NCI-H526 treated with DMSO at 0.1 percent for 48 hours (cell line): ENCODE results near the gene DSG1.
"Not testable (repeated sequence)": the region's sequence is repeated elsewhere in the genome, so short reads cannot be mapped to it uniquely, and the experiment has no call there.

Experiments used
- DNase-seq: peaks from one replicate; lab custom pipeline; 2025; lab: John Stamatoyannopoulos, UW

The DSG1 gene

DNA sequence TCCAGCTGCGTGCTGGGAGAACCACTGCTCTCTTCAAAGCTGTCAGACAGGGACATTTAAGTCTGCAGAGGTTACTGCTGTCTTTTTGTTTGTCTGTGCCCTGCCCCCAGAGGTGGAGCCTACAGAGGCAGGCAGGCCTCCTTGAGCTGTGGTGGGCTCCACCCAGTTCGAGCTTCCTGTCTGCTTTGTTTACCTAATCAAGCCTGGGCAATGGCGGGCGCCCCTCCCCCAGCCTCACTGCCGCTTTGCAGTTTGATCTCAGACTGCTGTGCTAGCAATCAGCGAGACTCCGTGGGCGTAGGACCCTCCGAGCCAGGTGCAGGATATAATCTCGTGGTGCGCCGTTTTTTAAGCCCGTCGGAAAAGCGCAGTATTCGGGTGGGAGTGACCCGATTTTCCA lies 35.4 kb downstream of the DSG1 start:
- not testable (repeated sequence) for DNase-seq

DNA sequence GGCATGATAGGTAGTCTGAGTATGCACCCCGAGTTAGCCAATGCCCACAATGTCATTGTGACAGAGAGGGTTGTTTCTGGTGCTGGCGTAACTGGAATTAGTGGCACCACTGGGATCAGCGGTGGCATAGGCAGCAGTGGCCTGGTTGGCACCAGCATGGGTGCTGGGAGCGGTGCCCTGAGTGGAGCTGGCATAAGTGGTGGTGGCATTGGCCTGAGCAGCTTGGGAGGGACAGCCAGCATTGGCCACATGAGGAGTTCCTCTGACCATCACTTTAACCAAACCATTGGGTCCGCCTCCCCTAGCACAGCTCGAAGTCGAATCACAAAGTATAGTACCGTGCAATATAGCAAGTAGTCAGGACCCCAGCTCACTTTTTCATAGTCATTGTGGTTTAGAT lies 37.0 kb downstream of the DSG1 start:
- no peak for DNase-seq

DNA sequence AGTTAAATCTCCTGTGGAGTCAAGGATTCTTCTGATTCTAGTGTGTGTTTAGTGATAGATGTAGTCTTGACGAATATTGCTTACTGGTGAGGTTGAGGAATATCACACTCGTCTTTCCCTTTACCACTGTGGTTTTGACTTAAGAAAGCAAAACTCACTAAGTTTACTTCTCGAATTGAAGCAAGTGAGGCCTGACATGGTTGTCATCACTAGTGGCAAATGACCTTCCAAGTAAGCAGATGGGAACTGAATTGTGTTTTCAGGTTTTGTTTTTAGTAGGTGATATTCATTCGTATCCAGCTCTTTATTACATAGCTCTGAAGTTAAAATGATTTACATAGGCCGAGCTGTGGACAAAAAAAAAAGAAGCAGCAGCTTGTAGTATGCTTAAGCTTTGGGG lies 38.1 kb downstream of the DSG1 start:
- DNase-seq: no peak

DNA sequence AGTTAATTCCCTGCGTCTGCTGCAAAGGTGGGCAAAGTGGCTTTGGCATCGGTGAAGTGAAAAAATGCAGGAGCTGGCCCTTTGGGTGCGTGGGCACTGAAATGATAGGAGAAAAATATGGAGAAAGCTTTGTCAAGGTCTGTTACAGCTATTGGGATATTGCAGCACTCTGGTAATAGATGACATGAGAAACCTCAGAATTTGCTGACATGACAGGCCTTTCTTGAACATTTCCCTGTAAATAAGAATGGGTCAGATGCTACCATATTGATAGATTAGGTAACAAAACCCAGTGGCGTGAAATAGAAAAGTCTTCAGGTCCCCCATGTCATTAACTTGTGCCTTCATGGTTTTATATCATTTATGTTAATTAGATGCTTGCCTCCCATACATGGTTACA lies 46.2 kb downstream of the DSG1 start:
- DNase-seq: no peak

DNA sequence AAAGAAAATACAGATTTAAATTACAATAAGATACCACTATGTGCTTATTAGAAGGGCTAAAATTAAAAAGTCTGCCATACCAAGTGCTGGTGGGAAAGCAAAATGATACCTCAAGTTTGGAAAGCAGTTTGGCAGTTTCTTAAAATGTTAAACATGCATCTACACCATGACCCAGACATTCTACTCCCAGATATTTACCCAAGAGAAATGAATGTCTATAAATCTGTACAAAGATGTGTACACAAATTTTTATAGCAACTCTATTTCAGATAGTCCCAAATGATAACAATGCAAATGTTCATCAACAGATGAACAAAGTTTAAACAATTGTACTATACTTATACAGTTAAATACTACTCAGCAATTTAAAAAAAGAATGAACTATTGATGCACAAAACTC lies 51.5 kb downstream of the DSG1 start:
- DNase-seq: no peak

DNA sequence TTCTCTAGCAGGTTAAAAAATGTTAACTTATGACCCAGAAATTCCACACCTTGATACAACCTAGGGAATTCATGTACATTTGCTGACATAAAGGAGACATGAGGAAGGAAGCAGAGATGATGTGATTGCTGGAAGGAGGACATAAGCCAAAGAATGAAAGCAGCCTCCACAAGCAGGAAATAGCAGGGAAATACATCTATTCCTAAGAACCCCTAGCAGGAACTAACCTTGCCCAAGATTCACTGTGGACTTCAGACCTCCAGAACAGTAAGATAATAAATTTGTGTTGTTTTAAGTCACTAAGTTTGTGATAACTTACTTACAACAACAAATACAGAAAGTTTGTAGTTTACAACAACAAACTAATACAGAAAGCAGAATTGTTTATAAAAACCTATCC lies 54.0 kb downstream of the DSG1 start:
- DNase-seq: no peak

DNA sequence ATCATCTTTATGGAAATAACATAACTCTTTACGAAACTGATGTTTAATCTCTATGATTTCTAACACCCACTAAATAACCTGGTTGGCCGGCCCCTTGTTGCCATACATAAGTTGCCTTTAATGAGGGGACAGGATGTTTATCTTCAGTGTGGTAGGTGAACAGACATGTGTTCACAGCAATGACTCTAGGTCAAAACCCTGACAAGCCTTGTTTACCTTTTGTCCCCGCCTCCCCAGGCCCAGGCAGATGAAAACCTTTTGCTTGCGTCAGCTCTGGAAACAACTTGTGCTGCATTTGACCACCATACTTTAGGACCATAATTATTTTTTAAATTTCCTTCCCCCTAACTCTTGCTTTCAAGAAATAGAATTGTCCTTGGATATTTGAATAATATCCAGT lies 55.7 kb downstream of the DSG1 start:
- DNase-seq: no peak

DNA sequence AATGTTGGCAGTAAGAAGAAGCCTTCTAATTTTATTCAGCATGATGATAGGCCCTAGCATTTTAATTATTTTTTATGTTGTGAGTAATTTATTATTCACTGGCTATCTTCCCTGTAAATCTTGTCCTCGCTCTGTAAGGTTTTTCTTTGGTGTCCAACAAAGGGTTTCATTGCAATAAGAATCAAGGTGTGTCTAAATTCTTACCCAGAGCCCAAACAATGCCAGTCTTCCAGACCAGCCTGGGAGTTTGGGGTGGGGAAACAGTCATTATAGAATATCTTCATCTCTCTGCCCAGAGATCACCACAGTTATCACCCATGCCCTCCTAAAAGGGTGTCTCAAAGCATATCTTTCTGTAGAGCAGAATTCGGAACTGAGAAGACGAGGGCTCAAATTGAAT lies 58.5 kb downstream of the DSG1 start, which contains the start of gene DSG4:
Gene DSG4, plus strand, starts transcription at position 301 of the 400 bp plus-strand sequence. CDS start 135 bp downstream, outside the sequence.
- no peak for DNase-seq

DNA sequence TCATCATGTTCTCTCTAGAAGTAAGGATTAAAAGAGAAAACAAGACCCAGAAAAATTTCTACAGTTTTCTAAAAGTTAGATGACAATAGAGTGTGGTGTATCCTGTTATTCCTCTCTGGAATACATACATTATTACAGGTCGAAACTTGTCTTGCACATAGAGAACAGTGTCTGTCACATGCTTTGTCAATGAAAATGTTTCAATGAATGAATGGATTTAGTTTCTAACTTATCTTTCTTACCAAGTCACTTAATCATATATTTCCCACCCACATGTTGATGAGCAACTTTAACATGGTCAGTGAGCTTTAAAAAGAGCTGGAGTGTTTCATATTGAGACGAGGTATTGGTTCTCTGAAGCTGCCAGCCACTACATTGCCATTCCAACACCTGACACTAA lies 63.0 kb downstream of the DSG1 start:
- no peak for DNase-seq

DNA sequence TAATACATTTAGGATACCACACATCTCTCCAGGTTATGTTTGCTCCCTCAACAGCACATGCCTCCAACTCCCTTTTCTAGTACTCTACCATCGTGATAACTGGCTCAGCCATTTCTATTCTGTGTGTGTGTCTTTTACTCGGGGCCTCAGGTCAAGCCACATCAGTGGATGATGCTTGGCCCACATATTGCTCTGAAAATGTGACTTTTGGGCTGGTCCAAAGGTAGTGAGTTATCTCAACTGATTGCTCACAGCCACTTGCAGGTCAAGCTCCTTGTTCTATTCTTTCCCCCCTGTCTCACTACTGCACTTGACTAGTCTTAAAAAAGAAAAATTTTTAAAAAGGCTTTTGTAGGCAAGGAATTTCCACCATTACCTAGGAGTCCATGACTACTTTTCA lies 64.1 kb downstream of the DSG1 start:
- DNase-seq: no peak

DNA sequence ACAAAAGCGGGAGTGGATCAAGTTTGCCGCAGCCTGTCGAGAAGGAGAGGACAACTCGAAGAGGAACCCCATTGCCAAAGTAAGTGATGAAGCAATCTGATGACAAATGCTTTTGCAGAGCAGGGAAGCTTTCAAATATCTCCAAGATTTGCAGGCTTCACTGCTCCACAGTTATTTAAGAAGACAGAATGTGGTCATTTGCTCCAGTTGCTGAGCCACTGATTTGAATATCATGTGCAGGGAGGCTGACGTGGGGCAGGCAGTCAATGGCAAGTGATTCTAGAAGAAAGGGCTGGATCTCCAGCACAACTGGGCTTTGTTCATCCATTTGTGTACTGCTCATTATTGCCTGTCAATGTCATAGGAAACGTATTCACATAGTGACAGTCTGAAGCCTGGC lies 68.8 kb downstream of the DSG1 start:
- DNase-seq: no peak

DNA sequence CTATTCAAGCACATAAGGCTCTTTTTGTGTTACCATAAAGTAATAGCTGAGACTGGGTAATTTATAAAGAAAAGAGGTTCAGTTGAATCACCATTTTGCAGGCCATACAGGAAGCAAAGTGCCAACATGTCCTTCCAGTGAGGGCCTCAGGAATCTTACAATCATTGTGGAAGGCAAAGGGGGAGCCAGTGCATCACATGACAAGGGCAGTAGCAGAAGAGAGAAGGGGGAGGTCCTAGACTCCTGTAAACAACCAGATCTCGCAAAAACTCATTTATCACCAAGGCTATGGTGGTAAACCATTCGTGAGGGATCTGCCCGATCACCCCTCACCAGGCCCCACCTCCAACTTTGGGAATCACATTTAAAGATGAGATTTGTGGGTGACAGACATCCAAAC lies 75.3 kb downstream of the DSG1 start:
- DNase-seq: no peak

DNA sequence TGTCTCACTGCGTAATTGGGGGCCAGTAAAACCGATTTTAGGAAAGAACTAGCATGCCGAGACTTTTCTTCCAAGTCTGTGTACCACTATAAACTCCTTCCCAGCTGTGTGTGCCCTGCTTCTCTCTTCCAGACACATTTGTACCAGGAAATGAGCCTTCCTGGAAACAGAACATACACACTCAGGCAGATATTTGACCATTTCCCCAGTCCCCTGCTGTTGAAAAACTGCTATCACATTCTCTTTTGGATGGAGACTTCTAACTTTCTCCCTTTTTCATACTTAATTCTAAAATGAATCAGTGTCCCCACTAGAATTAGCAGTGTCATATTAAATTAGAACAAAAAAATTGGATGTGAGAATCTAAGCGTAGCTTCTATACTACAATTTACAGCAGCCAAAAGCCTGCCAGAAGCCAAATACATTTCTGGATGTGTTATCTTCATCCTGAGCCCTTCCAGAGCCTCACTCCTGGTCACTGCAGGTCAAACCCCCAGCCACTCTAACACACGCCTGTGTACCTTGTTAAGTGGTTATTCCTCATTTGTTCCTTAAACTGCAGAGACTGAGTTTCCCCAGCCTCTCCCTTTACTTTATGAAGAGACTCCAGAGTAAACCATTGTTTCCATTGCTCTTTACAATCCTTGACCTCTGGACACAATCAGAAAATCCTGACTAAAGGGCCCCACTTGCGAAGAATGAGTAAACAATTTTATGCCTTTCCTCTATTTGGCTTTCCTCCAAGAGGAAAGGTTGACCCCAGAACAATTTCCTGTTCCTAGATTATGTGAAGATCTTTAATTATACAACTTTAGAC lies 79.0 kb downstream of the DSG1 start:
- DNase-seq: no peak

DNA sequence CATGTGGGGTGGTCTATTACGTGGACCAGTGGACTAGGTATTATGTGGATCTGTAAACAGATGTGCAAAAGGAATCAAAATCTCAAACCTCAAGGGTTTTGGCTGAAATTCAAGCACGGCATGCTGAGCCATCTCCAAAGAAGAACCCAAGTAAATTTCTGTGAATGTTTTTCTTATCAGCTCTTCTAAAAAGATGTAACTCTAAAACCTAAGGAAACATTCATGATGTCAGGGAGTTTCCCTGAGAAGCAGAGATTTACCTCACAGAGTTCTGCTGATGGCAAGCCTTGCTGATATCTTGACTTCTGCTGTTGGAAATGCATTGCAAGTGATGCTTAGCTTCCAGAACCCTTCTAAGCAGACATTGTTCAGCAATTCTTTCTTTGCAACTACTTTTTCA lies 80.2 kb downstream of the DSG1 start:
- DNase-seq: no peak

DNA sequence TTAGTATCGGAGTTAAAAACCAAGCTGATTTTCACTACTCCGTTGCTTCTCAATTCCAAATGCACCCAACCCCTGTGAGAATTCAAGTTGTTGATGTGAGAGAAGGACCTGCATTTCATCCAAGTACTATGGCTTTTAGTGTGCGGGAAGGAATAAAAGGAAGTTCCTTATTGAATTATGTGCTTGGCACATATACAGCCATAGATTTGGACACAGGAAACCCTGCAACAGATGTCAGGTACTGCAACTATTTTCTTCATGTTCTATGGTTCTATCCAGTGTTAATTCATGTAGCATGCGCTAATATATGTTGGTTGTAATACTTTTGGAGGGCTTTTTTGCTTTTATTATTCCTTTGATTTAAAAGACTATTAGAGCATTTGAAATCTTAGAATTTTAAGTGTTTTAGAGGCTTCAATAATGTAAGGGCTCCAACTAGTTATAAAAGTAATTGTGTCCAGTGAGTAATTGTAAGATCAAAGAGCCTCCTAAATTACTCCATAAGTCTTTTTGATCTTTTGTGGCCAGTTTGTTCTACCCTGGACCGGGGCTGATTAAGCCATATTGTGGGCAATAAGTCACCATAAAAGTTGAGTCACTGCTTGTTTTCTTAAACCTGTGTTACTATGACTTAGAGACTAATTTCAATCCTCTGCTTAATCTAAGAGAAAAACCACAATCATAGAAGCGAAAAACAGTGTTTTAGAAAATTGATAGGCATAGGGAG lies 81.5 kb downstream of the DSG1 start:
- no peak for DNase-seq

DNA sequence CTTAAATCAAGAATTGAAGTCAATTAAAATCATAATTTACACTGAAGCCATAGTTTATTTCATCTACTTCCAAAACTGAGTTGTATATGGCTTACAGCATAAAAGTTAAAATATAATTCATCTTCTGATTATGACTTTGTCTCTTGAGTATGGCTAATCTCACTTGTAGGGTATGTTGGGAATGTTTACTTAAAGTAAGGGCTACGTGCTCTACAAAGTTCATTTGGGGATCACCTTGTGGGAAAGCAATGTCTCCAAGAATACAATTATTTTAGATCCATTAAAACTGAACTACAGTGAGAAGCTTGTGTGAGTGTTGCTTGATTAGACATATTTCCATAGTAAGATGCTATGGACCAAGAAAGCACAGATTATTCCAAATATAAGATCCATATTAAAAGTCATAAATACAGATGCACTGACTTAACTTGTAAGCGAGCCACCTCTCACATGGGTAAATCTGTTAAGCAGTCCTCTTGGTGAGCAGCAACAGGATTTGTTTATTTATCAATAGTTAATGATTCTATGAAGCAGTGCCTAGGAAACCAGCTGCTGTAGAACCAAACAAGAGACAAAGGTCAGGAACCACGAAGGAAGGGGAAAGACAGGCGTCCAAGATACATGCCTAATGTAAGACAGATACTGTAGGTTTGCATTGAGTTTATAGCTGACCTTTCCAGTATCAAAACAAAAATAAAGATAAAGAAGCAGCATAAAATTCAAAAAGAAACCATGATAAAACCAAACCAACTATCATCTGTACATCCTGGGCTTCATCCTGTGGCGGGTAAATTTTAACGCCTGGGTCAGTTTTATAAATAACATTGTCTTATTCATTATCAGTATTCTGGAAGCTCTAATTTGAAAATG lies 83.4 kb downstream of the DSG1 start:
- no peak for DNase-seq

DNA sequence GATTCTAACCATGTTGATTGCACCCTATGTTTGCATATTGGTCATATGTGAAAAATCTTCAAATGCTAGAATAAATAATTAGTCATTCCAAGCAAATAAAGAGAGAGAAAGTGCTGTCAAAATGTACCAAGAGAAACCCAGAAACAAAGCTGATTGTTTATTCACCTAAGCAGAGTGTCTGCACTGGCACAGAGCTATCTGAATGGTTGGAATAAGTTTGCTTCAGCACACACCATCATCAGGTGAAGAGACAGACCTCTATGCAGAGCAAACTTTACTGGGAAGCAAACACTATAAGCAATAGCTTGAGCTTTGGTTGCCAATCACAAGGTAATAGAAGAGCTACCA lies 84.0 kb downstream of the DSG1 start:
- no peak for DNase-seq

DNA sequence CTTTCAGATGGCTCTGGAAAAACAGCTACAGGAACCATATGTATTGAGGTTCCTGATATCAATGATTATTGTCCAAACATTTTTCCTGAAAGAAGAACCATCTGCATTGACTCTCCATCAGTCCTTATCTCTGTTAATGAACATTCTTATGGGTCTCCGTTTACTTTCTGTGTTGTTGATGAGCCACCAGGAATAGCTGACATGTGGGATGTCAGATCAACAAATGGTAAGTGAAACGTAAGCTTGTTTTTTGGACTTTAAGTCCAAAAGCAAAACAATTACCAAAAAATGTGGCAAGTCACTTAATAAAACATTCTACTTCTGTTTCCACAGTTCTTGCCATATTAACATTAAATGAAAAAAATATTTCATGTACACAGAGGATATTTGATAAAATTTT lies 85.4 kb downstream of the DSG1 start:
- DNase-seq: no peak
